HG02885 (cell line): Measurements from ENCODE around the gene UFSP1.
"Not testable (repeated sequence)": the region's sequence is repeated elsewhere in the genome, so short reads cannot be mapped to it uniquely, and the experiment has no call there.

Experiments
- ATAC-seq: cut with Tn5 transposase; IDR thresholded peaks from one replicate; pipeline ENCODE4 v1.9.1; 2021; ENCODE audit warnings: mild to moderate bottlenecking; ENCODE audit not compliant: unreplicated experiment, poor library complexity

The UFSP1 gene

GRCh38 chr7:100888988-100889750, at the start of gene UFSP1:
TSS of gene UFSP1 (minus strand) at chr7:100889715. CDS start at chr7:100889271, 444 bp downstream.
- peak; percentile 31 for ATAC-seq

DNA sequence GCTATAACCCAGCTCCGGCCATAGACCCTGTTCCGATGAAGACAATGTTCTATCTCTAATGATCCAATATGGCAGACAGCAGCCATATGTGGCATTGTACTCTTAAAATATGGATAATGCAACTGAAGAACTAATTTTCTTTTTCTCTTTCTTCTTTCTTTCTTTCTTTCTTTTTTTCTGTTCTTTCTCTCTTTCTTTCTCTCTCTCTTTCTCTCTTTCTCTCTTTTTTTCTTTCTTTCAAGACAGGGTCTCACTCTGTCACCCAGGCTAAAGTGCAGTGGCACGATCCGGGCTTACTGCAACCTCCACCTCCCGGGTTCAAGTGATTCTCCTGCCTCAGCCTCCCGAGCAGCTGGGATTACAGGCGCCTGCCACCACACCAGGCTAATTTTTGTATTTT, 46.7 kb upstream of the UFSP1 start:
- not testable (repeated sequence) for ATAC-seq

- ATAC-seq = not testable (repeated sequence)
Observed at GRCh38 chr7:100935381-100935780, 45.9 kb upstream of the UFSP1 start.

GRCh38 chr7:100933734-100934133, 44.2 kb upstream of the UFSP1 start:
- ATAC-seq = no peak

DNA sequence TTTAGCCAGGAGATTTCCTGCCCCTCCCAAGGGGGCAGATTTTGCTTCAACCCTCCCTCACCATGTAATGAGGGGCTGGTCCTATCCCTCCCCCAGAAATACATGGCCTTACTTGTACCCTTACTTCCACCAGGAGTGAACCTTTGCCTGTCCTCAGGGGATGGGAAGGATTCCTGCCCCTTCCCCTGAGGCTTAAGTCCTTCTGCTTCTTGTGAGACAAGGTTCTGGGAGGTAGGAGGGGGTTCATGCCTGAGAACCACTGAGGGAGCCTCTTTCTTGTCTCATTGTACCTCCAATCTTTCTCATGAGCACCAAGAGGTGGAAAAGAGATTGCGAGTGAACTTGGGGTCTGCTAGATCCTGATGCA, 40.3 kb upstream of the UFSP1 start:
- ATAC-seq = no peak

- ATAC-seq = not testable (repeated sequence)
Observed at GRCh38 chr7:100923616-100924015, 34.1 kb upstream of the UFSP1 start.

GRCh38 chr7:100921039-100921438, 31.5 kb upstream of the UFSP1 start:
- ATAC-seq = no peak

- ATAC-seq = not testable (repeated sequence)
Observed at GRCh38 chr7:100919779-100920437, 30.4 kb upstream of the UFSP1 start.

DNA sequence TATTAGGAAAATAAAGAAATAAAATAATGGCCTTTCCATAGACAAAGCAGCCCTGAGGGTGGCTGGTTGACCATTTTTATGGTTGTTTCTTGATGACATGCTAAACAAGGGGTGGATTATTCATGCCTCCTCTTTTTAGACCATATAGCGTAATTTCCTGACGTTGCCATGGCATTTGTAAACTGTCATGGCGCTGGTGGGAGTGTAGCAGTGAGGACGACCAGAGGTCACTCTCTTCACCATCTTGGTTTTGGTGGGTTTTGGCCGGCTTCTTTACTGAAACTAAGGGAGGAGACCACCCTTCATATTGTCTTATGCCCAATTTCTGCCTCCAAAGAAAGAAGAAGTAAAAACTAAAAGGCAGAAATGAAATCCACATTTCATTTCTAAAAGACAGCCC, 29.8 kb upstream of the UFSP1 start:
- not testable (repeated sequence) for ATAC-seq

DNA sequence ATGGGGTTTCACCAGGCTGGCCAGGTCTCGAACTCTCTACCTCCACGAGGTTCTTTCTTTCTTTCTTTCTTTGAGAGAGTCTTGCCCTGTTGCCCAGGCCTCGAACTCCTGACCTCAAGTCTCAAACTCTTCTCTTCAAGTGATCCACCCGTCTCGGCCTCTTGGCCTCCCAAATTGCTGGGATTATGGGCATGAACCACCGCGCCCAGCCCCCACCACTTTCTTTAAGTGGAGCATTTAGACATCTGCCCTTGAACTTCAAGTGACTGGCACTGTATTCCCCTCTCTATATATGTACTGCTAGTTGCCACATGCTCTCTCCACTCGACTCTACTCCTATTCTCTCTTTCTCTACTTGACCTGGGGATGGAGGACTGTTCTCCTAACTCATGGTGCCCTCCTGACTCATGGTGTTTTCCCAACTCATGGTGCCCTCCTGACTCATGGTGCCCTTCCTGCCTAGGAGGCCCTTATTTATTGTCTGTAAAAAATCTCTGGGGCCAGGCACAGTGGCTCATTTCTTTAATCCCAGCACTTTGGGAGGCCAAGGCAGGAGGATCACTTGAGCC, 25.4 kb upstream of the UFSP1 start:
- no peak for ATAC-seq

DNA sequence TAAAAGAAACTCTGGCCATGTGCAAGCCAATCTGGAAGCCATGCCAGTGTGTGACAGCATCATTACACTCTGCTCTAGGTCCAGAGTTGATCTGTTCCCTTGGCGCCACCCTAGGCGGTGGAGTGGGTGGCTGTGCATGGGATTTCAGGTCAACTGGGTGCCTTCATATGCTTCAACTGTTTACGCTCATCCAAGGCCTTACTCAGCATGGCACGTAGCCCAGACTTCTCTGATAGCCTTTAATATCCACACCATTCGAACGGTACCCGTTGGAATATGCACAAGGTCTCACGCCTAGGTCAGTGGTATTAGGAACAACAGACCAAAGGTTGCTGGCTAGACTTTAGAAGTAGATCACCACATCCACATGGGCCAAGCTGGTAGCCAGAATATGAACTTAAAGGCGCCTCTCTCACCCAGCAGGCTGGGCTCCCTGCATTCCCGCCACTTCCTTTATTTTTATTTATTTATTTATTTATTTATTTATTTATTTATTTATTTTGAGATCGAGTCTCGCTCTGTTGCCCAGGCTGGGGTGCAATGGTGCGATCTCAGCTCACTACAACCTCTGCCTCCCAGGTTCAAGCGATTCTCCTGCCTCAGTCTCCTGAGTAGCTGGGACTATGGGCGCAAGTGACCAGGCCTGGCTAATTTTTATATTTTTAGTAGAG, 24.8 kb upstream of the UFSP1 start:
- ATAC-seq = no peak

- no peak for ATAC-seq
Observed at GRCh38 chr7:100911484-100911883, 22.0 kb upstream of the UFSP1 start.

GRCh38 chr7:100910443-100910842, 20.9 kb upstream of the UFSP1 start:
- not testable (repeated sequence) for ATAC-seq

- ATAC-seq = no peak
Observed at GRCh38 chr7:100908512-100908911, 19.0 kb upstream of the UFSP1 start.

GRCh38 chr7:100902638-100903037, 13.1 kb upstream of the UFSP1 start:
- ATAC-seq = no peak

- no peak for ATAC-seq
Observed at GRCh38 chr7:100901921-100902332, 12.4 kb upstream of the UFSP1 start.

DNA sequence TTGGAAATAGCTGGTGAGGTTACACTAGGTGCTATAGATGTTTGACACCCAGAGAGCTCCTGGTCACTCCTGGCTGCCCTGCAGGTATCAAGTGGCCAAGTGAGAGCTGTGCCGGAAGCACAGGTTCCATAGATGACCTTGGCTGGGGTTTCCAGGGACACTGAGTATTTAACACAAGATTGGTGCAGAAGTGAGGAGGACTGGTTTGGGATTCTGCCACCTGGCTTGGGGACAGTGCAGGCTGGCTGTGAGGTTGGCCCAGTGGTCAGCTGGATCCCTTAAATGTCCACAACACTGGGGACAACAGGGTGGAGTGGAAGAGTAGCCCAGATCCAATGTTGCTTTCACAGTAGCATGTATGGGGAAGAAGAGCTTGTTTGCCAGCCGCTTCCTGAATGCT, 11.5 kb upstream of the UFSP1 start:
- ATAC-seq = no peak

DNA sequence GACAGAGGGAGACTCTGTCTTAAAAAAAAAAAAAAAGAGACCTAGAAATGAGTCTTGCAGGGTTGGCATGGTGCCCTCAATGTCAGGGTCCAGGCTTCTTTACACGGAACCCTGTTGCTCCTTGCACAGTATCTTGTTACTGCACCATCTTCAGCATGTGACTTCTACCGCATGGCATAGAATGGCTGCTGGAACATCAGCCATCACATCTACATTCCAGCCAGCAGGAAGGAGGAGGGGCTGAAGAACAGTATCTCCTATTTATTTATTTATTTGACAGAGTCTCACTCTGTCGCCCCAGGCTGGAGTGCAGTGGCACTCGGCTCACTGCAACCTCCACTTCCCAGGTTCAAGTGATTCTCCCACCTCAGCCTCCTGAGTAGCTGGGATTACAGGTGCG, 9.9 kb upstream of the UFSP1 start:
- ATAC-seq = no peak

- ATAC-seq = no peak
Observed at GRCh38 chr7:100897772-100898454, 8.4 kb upstream of the UFSP1 start.
